GM12865 (cell line): ENCODE measurements around the gene DNM2.
A peak's percentile ranks its signal among the peaks of the same experiment; 100 is the strongest.

Experiments used
- DNase-seq: peaks from one replicate; pipeline ENCODE4 v3.0.0; 2010; ENCODE audit warnings: low read depth
- H3K4me3 ChIP-seq: 2 replicates; pipeline ENCODE4 v1.5.1; 2011; ENCODE audit warnings: mild to moderate bottlenecking, low read depth, low read length, control low read depth
- CTCF ChIP-seq: IDR thresholded peaks from 2 replicates; pipeline ENCODE4 v1.5.1; 2011; ENCODE audit warnings: low read length, control low read depth, low read depth, inconsistent platforms; ENCODE audit not compliant: insufficient read depth; ENCODE audit errors: missing control alignments

DNM2 gene

GRCh38 chr19:10725415-10725814, 7.5 kb downstream of the DNM2 start:
- DNase-seq = no peak
- no peak for TF ChIP-seq CTCF
- no peak overlapping the region for H3K4me3 ChIP-seq

GRCh38 chr19:10726268-10726667, 8.4 kb downstream of the DNM2 start:
- H3K4me3 ChIP-seq = no peak overlapping the region
- TF ChIP-seq CTCF = no peak
- no peak for DNase-seq

- H3K4me3 ChIP-seq = no peak overlapping the region
- no peak for DNase-seq
- no peak for TF ChIP-seq CTCF
Measured at GRCh38 chr19:10727685-10728201, 9.9 kb downstream of the DNM2 start.

GRCh38 chr19:10729411-10729810, 11.5 kb downstream of the DNM2 start:
- no peak for DNase-seq
- no peak for TF ChIP-seq CTCF
- H3K4me3 ChIP-seq = no peak overlapping the region

GRCh38 chr19:10730932-10731331, 13.1 kb downstream of the DNM2 start:
- DNase-seq = no peak
- 0 out of 2 replicates have a peak overlapping the region, but pooled peaks have one; percentile 4 for H3K4me3 ChIP-seq
- TF ChIP-seq CTCF = no peak

- TF ChIP-seq CTCF = no peak
- no peak overlapping the region for H3K4me3 ChIP-seq
- no peak for DNase-seq
Measured at GRCh38 chr19:10735741-10736140, 17.9 kb downstream of the DNM2 start.

- DNase-seq = no peak
- no peak overlapping the region for H3K4me3 ChIP-seq
- TF ChIP-seq CTCF = no peak
Measured at GRCh38 chr19:10736189-10736588, 18.3 kb downstream of the DNM2 start.
